GM12878 (cell line): ENCODE results near the gene MLPH.

Source experiments
- CEBPB ChIP-seq, 2 experiments: fragments of 150-350 bp in 1 of 2; IDR thresholded peaks; 2 replicates each; pipeline ENCODE4 v1.6.1; 2012 to 2014; ENCODE audit warnings: low read depth in 2 of 2, low read length in 2 of 2, borderline replicate concordance in 1 of 2, inconsistent platforms in 1 of 2
- MXI1 ChIP-seq: fragments of 150-350 bp; IDR thresholded peaks from 2 replicates; pipeline ENCODE4 v1.6.1; 2011; ENCODE audit warnings: low read depth, mild to moderate bottlenecking, inconsistent platforms, low read length, improper control_type of control experiment
- POLR2A ChIP-seq: IDR thresholded peaks from 2 replicates; pipeline ENCODE4 v1.6.1; 2011; ENCODE audit warnings: low read depth, mild to moderate bottlenecking, low read length
- RAD21 ChIP-seq: IDR thresholded peaks from 2 replicates; pipeline ENCODE4 v1.6.1; 2011; ENCODE audit warnings: mild to moderate bottlenecking, low read depth, low read length, moderate library complexity; ENCODE audit not compliant: insufficient read depth
- RFX5 ChIP-seq: IDR thresholded peaks from 2 replicates; pipeline ENCODE4 v1.6.1; 2011; ENCODE audit warnings: low read depth, low read length, improper control_type of control experiment
- SMC3 ChIP-seq: IDR thresholded peaks from 2 replicates; pipeline ENCODE4 v1.6.1; 2011; ENCODE audit warnings: low read length, improper control_type of control experiment, borderline replicate concordance
- TCF3 ChIP-seq: IDR thresholded peaks from 2 replicates; pipeline ENCODE4 v1.6.1; 2012; ENCODE audit warnings: low read depth, mild to moderate bottlenecking, low read length, borderline replicate concordance; ENCODE audit not compliant: insufficient read depth
- TF ChIP-seq, protein P1 (sequence below), 3 experiments: IDR thresholded peaks in 2 of 3; conservative IDR thresholded peaks in 1 of 3; 2 replicates each; pipeline ENCODE4 v1.5.1; 2011; ENCODE audit warnings: low read depth in 3 of 3, low read length in 3 of 3, mild to moderate bottlenecking in 3 of 3, control low read depth in 2 of 3, moderate library complexity in 2 of 3, inconsistent platforms in 1 of 3, mixed read lengths in 1 of 3; ENCODE audit not compliant: control insufficient read depth in 2 of 3, insufficient read depth in 1 of 3; ENCODE audit errors: extremely low read depth in 1 of 3
- TF ChIP-seq, protein P2 (sequence below): fragments of 450-650 bp; IDR thresholded peaks from 2 replicates; pipeline ENCODE4 v1.6.1; 2017; ENCODE audit warnings: mild to moderate bottlenecking

DNA sequence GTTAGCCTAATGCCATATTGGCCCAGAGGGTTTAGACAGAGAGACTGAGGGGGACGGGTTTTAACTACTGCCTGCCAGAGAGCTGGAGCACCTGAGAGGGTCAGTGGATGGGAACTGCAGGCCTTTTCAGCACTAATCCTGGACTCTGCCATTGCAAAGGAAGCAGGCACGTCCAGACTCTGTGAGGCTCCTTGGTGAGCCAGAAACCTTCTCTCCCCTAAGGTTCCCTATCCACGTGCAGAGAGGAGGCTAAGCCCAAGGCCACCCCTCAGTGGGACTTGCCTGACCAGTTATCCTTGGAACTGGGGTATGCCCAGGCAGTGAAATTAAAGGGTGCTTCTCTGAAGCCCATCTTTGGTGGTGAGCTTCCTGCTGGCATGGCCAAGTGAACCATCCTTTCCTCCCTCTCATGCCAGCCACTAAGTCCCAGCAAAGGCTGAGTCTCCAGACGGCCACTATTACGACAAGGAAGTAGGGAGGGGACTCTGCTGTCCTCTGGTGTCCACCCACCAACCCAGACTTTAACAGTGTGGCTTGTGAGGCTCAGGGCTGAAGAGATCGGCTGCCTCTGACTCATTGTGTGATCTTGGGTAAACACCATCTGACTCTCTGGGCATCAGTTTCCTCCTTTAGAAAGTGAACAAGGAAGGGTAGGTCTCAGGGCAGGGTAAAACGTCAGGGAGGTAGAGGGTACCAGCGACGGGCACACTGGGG, 3.9 kb upstream of the MLPH start:
- TF ChIP-seq TCF3 (no peak), SMC3 (no peak), POLR2A (no peak), CEBPB (IDR thresholded peaks at IDR 0.05; ENCODE audit: borderline replicate concordance in 1 of 2, low read depth in 2 of 2, low read length in 2 of 2) (no peak), RAD21 (no peak), RFX5 (no peak), MXI1 (no peak)
- TF ChIP-seq, protein P1, sequence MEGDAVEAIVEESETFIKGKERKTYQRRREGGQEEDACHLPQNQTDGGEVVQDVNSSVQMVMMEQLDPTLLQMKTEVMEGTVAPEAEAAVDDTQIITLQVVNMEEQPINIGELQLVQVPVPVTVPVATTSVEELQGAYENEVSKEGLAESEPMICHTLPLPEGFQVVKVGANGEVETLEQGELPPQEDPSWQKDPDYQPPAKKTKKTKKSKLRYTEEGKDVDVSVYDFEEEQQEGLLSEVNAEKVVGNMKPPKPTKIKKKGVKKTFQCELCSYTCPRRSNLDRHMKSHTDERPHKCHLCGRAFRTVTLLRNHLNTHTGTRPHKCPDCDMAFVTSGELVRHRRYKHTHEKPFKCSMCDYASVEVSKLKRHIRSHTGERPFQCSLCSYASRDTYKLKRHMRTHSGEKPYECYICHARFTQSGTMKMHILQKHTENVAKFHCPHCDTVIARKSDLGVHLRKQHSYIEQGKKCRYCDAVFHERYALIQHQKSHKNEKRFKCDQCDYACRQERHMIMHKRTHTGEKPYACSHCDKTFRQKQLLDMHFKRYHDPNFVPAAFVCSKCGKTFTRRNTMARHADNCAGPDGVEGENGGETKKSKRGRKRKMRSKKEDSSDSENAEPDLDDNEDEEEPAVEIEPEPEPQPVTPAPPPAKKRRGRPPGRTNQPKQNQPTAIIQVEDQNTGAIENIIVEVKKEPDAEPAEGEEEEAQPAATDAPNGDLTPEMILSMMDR (IDR thresholded peaks at IDR 0.05 in 2 of 3, conservative IDR thresholded peaks at IDR 0.05 in 1 of 3; ENCODE audit: control insufficient read depth in 2 of 3, extremely low read depth in 1 of 3, insufficient read depth in 1 of 3, low read depth in 3 of 3, low read length in 3 of 3) = no peak
- TF ChIP-seq, protein P2, sequence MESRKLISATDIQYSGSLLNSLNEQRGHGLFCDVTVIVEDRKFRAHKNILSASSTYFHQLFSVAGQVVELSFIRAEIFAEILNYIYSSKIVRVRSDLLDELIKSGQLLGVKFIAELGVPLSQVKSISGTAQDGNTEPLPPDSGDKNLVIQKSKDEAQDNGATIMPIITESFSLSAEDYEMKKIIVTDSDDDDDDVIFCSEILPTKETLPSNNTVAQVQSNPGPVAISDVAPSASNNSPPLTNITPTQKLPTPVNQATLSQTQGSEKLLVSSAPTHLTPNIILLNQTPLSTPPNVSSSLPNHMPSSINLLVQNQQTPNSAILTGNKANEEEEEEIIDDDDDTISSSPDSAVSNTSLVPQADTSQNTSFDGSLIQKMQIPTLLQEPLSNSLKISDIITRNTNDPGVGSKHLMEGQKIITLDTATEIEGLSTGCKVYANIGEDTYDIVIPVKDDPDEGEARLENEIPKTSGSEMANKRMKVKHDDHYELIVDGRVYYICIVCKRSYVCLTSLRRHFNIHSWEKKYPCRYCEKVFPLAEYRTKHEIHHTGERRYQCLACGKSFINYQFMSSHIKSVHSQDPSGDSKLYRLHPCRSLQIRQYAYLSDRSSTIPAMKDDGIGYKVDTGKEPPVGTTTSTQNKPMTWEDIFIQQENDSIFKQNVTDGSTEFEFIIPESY = no peak
